Caco-2 (cell line): ENCODE results near the gene NR6A1. TPM values are rescaled to one million over a fixed set of nuclear protein-coding genes. Genes with fewer than 3 reads are reported as not detected.

Experiments
- BruUV-seq: library from RNA; stranded (reverse); fragments of 400-500 nt; replicated peaks from 2 replicates; lab custom pipeline; 2021; lab: Mats Ljungman, UMichigan
- CTCF ChIA-PET: fragments of 300-600 bp; sonication (Branson Sonifier 250); formaldehyde crosslinking; loops from one replicate; lab custom pipeline; 2022; ENCODE audit warnings: antibody characterized with exemption; lab: Charles Lee
- POLR2A ChIA-PET: fragments of 300-600 bp; sonication (Branson Sonifier 250); formaldehyde crosslinking; loops from one replicate; lab custom pipeline; 2022; ENCODE audit warnings: antibody characterized with exemption; lab: Charles Lee
- DNase-seq, 2 experiments: peaks; one replicate each; pipeline versions ENCODE4 v3.0.0 to v3.0.0-alpha.2; 2020 to 2022
- H3K27me3 ChIP-seq: replicated peaks from 2 replicates; pipeline ENCODE4 v1.6.0; 2011; ENCODE audit warnings: low read length; ENCODE audit not compliant: control insufficient read depth, insufficient read depth
- H3K36me3 ChIP-seq: 2 replicates; pipeline ENCODE4 v1.5.1; 2011; ENCODE audit warnings: low read length; ENCODE audit not compliant: control insufficient read depth, insufficient read depth
- H3K4me1 ChIP-seq: fragments of 250-450 bp; sonication (Bioruptor Pico); 2 replicates; pipeline ENCODE4 v1.5.1; 2020; ENCODE audit warnings: mild to moderate bottlenecking
- H3K4me3 ChIP-seq: 2 replicates; pipeline ENCODE4 v1.5.1; 2011; ENCODE audit warnings: low read depth, mild to moderate bottlenecking, control low read depth, low read length
- H3K9me3 ChIP-seq: fragments of 250-450 bp; sonication (Bioruptor Pico); 2 replicates; pipeline ENCODE4 v1.5.1; 2020; ENCODE audit warnings: mild to moderate bottlenecking, moderate library complexity
- H3K27ac Mint-ChIP-seq: one replicate; pipeline ENCODE4 v1.8.0; 2022; ENCODE audit warnings: mixed read lengths; ENCODE audit not compliant: unreplicated experiment
- H3K27me3 Mint-ChIP-seq: one replicate; pipeline ENCODE4 v1.8.0; 2022; ENCODE audit warnings: mixed read lengths; ENCODE audit not compliant: insufficient read depth, unreplicated experiment
- H3K36me3 Mint-ChIP-seq: one replicate; pipeline ENCODE4 v1.8.0; 2022; ENCODE audit warnings: mild to moderate bottlenecking, mixed read lengths; ENCODE audit not compliant: insufficient read depth, unreplicated experiment
- H3K4me1 Mint-ChIP-seq: one replicate; pipeline ENCODE4 v1.8.0; 2022; ENCODE audit warnings: low read depth, mixed read lengths; ENCODE audit not compliant: unreplicated experiment
- H3K4me3 Mint-ChIP-seq: one replicate; pipeline ENCODE4 v1.8.0; 2022; ENCODE audit warnings: mild to moderate bottlenecking, moderate library complexity, mixed read lengths; ENCODE audit not compliant: unreplicated experiment
- H3K9me3 Mint-ChIP-seq: one replicate; pipeline ENCODE4 v1.8.0; 2022; ENCODE audit warnings: mixed read lengths; ENCODE audit not compliant: unreplicated experiment
- intact Hi-C: fragments of 100-400 bp; cut with micrococcal nuclease; formaldehyde crosslinking; loops from one replicate; pipeline ENCODE4 v1.10.0; 2022; ENCODE audit not compliant: unreplicated experiment
- total RNA-seq: library from RNA; stranded (reverse); gene quantifications from 2 replicates; pipeline ENCODE4 v1.2.3, GENCODE V29; 2022
- TF ChIP-seq, protein P1 (sequence below), 2 experiments: fragments of 200-600 bp in 1 of 2; IDR thresholded peaks; 1 replicate in 1 of 2; 2 replicates in 1 of 2; pipeline versions ENCODE4 v1.5.1 to v1.8.0; 2011 to 2022; ENCODE audit warnings: antibody characterized with exemption in 1 of 2, control low read depth in 1 of 2, inconsistent platforms in 1 of 2, low read depth in 1 of 2, low read length in 1 of 2, mild to moderate bottlenecking in 1 of 2, moderate library complexity in 1 of 2; ENCODE audit not compliant: insufficient read depth in 1 of 2, severe bottlenecking in 1 of 2, unreplicated experiment in 1 of 2

The NR6A1 gene
- total RNA-seq, 1 experiment from 2014 or later: 33.6 TPM

DNA sequence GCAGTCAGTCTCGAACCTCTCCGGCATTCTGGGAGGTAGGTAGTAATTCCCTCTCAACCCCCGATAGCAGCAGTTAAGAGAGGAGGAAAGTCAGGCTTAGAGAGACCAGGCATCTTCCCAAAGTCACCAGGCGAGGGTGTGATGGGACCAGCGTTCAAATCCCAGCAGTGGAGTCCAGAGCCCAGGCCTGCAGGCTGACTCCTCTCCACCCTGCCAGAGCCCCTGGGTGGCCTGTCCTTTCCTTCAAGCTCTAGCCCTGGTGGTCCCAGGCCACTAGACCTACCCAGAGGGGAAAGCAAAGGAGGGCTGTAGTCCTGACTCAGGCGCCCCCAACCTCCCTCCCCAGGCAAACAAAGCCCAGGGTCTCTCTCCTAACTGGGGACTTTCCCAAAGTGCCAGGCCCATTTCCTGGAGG lies 259.7 kb downstream of the NR6A1 start:
- POLR2A ChIA-PET: no interaction called here
- no peaks in the 10 kb centered on the region for H3K27me3 Mint-ChIP-seq

DNA sequence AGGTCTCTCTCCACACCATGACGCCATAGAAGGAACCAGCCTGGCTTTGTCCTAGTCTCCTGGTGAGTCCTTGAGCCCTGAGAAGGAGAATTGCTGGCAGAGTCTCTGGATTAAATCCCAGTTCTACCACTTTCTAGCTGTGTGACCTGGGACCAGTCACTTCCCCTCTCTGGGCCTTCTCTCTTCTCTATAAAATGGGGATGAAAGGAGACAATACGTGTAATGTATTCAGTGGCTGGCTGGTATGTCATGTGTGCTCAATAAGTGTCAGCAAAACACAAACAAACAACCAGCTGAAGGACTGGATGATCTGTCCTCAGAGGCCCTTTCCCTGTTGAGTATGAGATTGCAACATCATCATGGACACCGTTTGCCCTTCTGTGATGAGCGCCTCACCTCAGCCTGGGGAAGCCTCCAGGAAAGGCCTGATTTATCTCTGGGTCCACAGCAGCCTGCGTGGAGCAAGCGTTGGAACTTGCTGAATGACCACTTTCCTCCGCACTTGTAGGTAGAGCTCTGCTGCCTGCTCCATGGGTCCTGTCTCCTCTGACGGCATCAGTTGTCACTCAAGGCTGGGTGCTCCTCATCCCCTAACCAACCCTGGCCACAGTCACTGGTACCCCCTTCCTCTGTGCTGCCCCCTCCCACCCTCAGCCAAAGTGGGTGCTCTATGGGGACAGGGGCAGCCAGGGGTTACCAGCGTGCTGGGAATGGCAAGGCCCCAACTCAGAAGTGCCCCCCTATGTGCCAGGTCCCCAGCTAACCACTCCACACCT lies 260.3 kb downstream of the NR6A1 start:
- peaks cover 4% of the 10 kb centered on the region for H3K36me3 Mint-ChIP-seq
- no peaks in the 10 kb centered on the region for H3K4me1 ChIP-seq
- DNase-seq: no peak
- H3K27me3 ChIP-seq: no peaks in the 10 kb centered on the region
- no peak overlapping the region for H3K4me3 Mint-ChIP-seq
- BruUV-seq: no TSS peak
- POLR2A ChIA-PET: no interaction called here
- CTCF ChIA-PET: interaction anchor here (0.7 to 1.3 kb wide), 2 partner anchors 26 to 291 kb away, joined by 3 to 4 read pairs; no protein-coding TSS in a partner anchor
- peaks cover 6% of the 10 kb centered on the region for H3K4me1 Mint-ChIP-seq
- no peaks in the 10 kb centered on the region for H3K36me3 ChIP-seq
- TF ChIP-seq, protein P1, sequence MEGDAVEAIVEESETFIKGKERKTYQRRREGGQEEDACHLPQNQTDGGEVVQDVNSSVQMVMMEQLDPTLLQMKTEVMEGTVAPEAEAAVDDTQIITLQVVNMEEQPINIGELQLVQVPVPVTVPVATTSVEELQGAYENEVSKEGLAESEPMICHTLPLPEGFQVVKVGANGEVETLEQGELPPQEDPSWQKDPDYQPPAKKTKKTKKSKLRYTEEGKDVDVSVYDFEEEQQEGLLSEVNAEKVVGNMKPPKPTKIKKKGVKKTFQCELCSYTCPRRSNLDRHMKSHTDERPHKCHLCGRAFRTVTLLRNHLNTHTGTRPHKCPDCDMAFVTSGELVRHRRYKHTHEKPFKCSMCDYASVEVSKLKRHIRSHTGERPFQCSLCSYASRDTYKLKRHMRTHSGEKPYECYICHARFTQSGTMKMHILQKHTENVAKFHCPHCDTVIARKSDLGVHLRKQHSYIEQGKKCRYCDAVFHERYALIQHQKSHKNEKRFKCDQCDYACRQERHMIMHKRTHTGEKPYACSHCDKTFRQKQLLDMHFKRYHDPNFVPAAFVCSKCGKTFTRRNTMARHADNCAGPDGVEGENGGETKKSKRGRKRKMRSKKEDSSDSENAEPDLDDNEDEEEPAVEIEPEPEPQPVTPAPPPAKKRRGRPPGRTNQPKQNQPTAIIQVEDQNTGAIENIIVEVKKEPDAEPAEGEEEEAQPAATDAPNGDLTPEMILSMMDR (IDR thresholded peaks at IDR 0.05; ENCODE audit: insufficient read depth in 1 of 2, low read depth in 1 of 2, low read length in 1 of 2, severe bottlenecking in 1 of 2, unreplicated experiment in 1 of 2): no peak
- no peak overlapping the region for H3K27ac Mint-ChIP-seq
- no peaks in the 10 kb centered on the region for H3K27me3 Mint-ChIP-seq
- intact Hi-C loops: no loop called here
- no peaks in the 10 kb centered on the region for H3K9me3 ChIP-seq
- H3K4me3 ChIP-seq: no peak overlapping the region
- no peaks in the 10 kb centered on the region for H3K9me3 Mint-ChIP-seq

More for the DNA sequence above, 259.7 kb downstream of the NR6A1 start:
- Mint-ChIP-seq H3K27ac (peak overlapping the region; percentile 24), H3K36me3 (peaks cover 10% of the 10 kb centered on the region), H3K9me3 (no peaks in the 10 kb centered on the region), H3K4me3 (no peak overlapping the region), H3K4me1 (peaks cover 6% of the 10 kb centered on the region)
- Histone ChIP-seq H3K4me3 (no peak overlapping the region), H3K9me3 (no peaks in the 10 kb centered on the region), H3K4me1 (no peaks in the 10 kb centered on the region), H3K27me3 (no peaks in the 10 kb centered on the region), H3K36me3 (no peaks in the 10 kb centered on the region)
- intact Hi-C loops: no loop called here
- TF ChIP-seq, protein P1 (IDR thresholded peaks at IDR 0.05; ENCODE audit: insufficient read depth in 1 of 2, low read depth in 1 of 2, low read length in 1 of 2, severe bottlenecking in 1 of 2, unreplicated experiment in 1 of 2): no peak
- CTCF ChIA-PET: interaction anchor here (1.3 kb wide), 1 partner anchor 25 kb away, joined by 4 read pairs; no protein-coding TSS in a partner anchor
- DNase-seq: peak in 1 of 2 experiments; percentile 38
- BruUV-seq: no TSS peak

GRCh38 chr9:124507880-124508423 lies 263.2 kb downstream of the NR6A1 start:
- H3K27me3 Mint-ChIP-seq: peaks cover 9% of the 10 kb centered on the region
- DNase-seq: no peak
- CTCF ChIA-PET: no interaction called here
- no peaks in the 10 kb centered on the region for H3K4me1 ChIP-seq
- H3K9me3 ChIP-seq: no peaks in the 10 kb centered on the region
- peaks cover 4% of the 10 kb centered on the region for H3K36me3 Mint-ChIP-seq
- no TSS peak for BruUV-seq
- intact Hi-C loops: no loop called here
- H3K9me3 Mint-ChIP-seq: no peaks in the 10 kb centered on the region
- no peak overlapping the region for H3K27ac Mint-ChIP-seq
- no peak overlapping the region for H3K4me3 Mint-ChIP-seq
- POLR2A ChIA-PET: no interaction called here
- peaks cover 14% of the 10 kb centered on the region for H3K4me1 Mint-ChIP-seq
- H3K4me3 ChIP-seq: no peak overlapping the region
- H3K27me3 ChIP-seq: no peaks in the 10 kb centered on the region; the same call in 1 of the 2 replicates
- H3K36me3 ChIP-seq: no peaks in the 10 kb centered on the region
- TF ChIP-seq, protein P1 (IDR thresholded peaks at IDR 0.05; ENCODE audit: insufficient read depth in 1 of 2, low read depth in 1 of 2, low read length in 1 of 2, severe bottlenecking in 1 of 2, unreplicated experiment in 1 of 2): no peak
